GM18499 (cell line): ENCODE measurements around the gene RPL31.

Experiments
- ATAC-seq: cut with Tn5 transposase; IDR thresholded peaks from one replicate; pipeline ENCODE4 v1.9.1; 2021; ENCODE audit warnings: moderate number of reproducible peaks; ENCODE audit not compliant: insufficient read depth, unreplicated experiment

Gene RPL31

DNA sequence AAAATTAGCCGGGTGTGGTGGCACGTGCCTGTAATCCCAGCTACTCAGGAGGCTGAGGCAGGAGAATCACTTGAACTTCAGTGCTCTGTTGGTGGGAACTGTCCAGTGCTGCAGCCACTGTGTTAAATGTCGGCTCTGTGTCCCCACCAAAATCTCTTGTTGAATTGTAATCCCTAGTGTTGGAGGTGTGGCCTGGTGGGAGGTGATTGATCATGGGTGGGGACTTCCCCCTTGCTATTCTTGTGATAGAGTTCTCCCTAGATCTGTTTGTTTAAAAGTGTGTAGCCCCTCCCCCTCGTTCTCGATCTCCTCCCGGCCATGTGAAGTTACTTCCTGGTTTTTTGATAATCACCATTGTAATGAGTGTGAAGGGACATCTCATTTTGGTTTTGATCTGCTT, 9.8 kb upstream of the RPL31 start:
- no peak for ATAC-seq

DNA sequence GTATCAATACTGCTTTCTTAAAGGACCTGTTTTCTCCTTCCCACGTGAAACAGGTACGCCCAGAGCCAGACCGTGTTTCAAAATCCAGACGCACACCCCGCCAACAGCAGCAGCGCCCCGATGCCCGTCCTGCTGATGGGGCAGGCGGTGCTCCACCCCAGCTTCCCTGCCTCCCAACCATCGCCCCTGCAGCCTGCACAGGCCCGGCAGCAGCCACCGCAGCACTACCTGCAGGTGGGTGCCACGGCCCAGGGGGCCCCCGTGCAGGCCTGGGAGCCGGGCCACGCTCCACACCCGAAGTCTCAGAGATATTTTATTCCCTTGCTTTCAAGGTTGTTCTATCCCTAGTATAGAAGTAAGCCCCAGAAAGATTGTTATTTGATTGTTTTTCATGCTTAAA, 8.8 kb upstream of the RPL31 start:
- no peak for ATAC-seq

DNA sequence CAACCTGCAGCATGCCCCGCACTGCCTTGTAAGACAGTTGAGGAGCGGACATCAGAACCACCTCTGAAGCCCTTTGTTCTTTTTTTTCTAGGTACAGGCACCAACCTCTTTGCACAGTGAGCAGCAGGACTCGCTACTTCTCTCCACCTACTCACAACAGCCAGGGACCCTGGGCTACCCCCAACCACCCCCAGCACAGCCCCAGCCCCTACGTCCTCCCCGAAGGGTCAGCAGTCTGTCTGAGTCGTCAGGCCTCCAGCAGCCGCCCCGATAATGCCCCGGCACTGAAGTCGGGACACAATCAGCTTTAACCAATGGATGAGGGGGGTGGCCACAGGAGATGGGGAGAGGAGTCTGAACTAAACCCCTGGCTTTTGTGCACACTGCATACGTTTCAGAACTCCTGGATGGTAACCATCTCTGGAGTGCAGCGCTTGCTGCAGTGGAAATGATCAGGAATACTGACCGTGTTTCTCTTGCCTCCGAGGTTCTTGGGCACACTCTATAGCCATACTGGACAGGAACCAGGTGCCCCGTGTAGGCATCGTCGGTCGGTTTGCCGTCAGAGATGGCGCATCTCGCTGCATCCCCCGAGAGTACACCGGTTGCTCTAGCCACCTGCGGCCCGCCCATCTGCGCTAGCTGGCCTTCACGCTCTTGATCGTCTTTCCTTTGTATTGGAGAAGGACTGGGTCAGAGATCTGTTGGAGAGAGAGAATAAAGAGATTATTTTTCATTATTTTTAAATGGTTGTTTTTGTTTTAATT, 6.6 kb upstream of the RPL31 start:
- ATAC-seq, result no peak

GRCh38 chr2:100997509-100998234, 4.4 kb upstream of the RPL31 start:
- ATAC-seq, result no peak

DNA sequence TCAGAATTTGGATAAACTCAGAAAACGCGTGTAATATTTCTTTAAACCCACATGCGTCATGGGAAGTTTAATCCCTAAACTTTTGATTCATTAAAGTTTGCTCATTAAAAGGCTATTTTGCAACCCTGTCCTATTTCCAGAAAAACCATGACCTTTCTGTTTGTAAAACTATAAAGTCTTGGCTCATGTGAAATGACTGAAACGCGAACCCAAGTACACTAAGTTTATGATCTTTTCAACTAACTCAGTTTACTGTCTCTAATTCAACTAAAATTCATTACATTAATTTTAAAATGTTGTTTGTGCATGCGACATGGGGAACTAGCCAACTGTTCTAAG, 3.9 kb upstream of the RPL31 start:
- no peak for ATAC-seq

DNA sequence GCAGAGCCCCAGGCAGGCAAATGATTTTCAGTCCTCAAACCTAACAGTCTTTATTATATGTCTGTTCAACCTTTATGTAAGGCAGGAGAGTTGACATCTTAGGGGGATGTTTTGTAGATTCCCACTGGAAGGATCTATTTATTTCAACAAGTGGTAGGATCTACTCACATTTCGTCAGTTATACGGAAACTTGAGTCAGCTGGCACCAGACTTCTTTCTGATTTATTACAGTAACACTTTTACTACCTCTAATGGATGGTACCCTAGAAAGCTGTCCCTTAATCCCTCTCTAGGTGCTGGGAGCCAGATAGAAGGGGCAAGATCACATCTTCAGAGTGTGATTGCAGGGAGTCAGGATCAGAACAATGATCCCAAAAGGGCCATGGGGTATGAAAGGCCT, 2.1 kb upstream of the RPL31 start:
- no peak for ATAC-seq

- ATAC-seq, result no peak
Measured at GRCh38 chr2:101002562-101003277, 631 bp downstream of the RPL31 start.

DNA sequence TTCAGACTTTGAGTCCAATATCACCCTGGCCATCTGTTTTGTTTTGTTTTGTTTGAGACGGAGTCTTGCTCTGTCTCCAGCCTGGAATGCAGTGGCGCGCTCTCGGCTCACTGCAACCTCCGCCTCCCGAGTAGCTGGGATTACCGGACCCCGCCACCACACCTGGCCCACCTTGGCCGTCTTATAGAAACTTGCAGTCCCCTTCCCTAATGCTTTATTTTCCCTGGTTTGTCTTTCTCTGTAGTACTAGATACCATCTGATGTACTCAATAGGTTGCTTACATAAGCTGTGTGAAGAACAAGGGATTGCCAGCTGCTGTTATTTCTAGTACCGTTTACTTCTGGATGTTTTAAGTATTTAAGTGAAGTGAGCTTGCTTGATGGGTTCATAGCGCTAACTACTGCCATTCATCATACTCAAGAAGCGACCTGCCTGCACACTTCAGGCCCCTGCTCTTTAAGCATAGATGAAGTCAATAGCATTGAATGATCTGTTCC, 1.2 kb downstream of the RPL31 start:
- no peak for ATAC-seq

- no peak for ATAC-seq
Measured at GRCh38 chr2:101004620-101005325, 2.7 kb downstream of the RPL31 start.

GRCh38 chr2:101006065-101006715, 4.1 kb downstream of the RPL31 start:
- ATAC-seq, result no peak

- no peak for ATAC-seq
Measured at GRCh38 chr2:101007415-101008345, 5.6 kb downstream of the RPL31 start.

DNA sequence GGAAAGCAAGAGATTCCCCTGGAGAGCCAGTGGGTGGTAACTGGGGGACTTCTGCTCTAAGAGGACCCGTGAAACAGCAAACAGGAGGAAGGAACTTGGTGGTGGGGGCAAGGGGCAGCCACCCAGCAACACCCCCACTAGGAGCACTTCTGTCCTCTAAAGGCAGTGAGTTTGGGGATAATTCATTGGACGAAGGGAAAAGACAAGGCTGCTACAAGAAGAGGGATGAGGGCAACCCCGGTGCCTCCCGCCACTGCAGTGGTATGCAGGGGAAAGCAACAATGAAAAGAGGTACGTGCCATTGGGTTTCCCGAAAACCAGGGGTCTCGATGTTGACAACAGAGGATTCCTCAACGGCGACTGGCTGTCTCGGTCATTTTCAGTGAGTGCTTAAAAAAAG, 9.1 kb downstream of the RPL31 start:
- no peak for ATAC-seq

GRCh38 chr2:101012054-101012705, 10.1 kb downstream of the RPL31 start:
- ATAC-seq, result peak; percentile 87

DNA sequence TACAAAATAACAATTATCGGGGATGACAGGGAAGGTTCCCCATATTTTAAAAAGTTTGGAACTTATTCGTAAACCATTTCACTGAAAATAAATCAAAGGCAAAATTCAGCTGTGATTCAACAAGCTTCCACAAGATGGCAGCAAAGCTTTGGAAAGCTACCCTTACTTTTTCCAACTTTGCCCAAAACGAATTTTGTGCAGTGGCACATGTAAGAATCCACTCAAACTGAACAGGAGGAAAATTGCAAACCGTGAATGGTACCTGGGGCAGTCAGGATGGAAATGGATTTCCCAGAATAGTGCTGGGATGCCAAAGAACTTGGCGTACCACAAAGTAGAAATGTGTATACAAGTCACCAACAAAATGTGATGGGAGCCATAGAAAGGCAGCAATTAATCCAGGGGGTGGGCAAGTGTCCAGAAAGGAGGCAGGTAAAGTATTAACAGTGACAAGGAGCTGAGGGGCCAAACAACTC, 10.7 kb downstream of the RPL31 start:
- no peak for ATAC-seq

DNA sequence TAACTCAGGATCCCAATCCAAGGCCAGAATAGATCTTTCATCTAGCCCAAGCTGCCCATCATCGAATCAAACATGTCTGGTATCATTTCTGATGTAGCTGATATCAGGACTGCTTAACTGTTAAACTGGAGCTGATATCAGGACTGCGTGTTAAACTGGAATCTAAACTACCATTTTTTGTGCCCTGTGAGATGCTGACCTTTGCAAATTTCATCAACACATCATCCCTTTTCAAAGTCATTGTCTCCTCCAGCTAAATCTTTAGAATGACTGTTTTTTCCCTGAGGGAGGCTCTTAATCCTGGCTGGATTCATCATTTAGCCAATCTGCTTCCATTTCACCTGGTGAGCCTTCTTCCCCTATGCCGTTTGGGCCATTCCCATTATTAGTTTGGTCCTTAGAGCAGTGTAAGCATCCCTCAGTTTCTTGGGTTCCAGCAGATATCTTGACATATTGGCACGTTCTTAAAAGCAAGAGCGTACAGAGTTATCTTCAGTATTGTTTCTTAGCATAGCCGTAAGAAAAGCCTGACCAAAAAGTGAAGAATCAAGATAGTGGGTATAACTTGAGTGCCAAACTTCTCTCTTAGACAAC, 12.3 kb downstream of the RPL31 start:
- no peak for ATAC-seq

DNA sequence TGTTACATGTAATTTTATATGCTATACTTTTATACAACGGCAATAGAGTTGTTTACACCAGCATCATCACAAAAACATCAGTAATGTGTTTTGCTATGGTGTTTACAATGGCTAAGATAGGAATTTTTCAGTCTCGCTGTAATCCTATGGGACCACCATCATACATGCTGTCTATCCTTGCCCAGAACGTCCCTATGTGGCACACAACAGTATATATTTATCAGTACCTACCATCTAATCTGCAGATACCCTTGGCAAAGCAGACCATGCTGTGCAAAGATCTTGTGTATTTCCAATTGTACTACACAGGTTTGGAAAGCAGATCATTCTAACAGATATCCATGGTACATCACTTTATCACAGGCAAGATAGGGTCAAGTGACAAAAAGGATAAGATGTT, 15.3 kb downstream of the RPL31 start:
- no peak for ATAC-seq

GRCh38 chr2:101018934-101019333, 16.8 kb downstream of the RPL31 start:
- ATAC-seq, result no peak

GRCh38 chr2:101022221-101022620, 20.1 kb downstream of the RPL31 start:
- no peak for ATAC-seq
